Karpas-422 (cell line): ENCODE measurements around the gene MYCL. TPM values are rescaled to one million over a fixed set of nuclear protein-coding genes. Genes with fewer than 3 reads are reported as not detected.

ENCODE experiments used
- DNase-seq: peaks from one replicate; pipeline ENCODE4 v3.0.0-alpha.2; 2015
- H2AFZ ChIP-seq: fragments of 200-600 bp; sonication (generic); 2 replicates; pipeline ENCODE4 v1.6.1; 2014; ENCODE audit warnings: antibody characterized with exemption, low read length, mixed read lengths
- H3K27ac ChIP-seq: fragments of 200-600 bp; sonication (generic); 2 replicates; pipeline ENCODE4 v1.5.1; 2014; ENCODE audit warnings: mild to moderate bottlenecking, low read length, moderate library complexity
- H3K27me3 ChIP-seq: fragments of 200-600 bp; sonication (generic); 2 replicates; pipeline ENCODE4 v1.6.1; 2014; ENCODE audit warnings: low read length, mixed read lengths
- H3K36me3 ChIP-seq: fragments of 200-600 bp; sonication (generic); 2 replicates; pipeline ENCODE4 v1.6.1; 2014; ENCODE audit warnings: low read length, mixed read lengths; ENCODE audit not compliant: insufficient read depth
- H3K4me1 ChIP-seq: fragments of 200-600 bp; sonication (generic); 2 replicates; pipeline ENCODE4 v1.6.1; 2014; ENCODE audit warnings: mild to moderate bottlenecking, low read length, mixed read lengths
- H3K4me2 ChIP-seq: fragments of 200-600 bp; sonication (generic); 2 replicates; pipeline ENCODE4 v1.6.1; 2014; ENCODE audit warnings: low read length, low read depth, mild to moderate bottlenecking; ENCODE audit not compliant: poor library complexity, severe bottlenecking
- H3K4me3 ChIP-seq: fragments of 200-600 bp; sonication (generic); 2 replicates; pipeline ENCODE4 v1.5.1; 2014; ENCODE audit warnings: mild to moderate bottlenecking, antibody characterized with exemption, low read length, mixed read lengths
- H3K79me2 ChIP-seq: fragments of 200-600 bp; sonication (generic); 2 replicates; pipeline ENCODE4 v1.6.1; 2014; ENCODE audit warnings: mild to moderate bottlenecking, low read length, mixed read lengths
- H3K9ac ChIP-seq: fragments of 200-600 bp; sonication (generic); 2 replicates; pipeline ENCODE4 v1.6.0; 2014; ENCODE audit warnings: low read length
- H3K9me2 ChIP-seq: fragments of 200-600 bp; sonication (generic), shearing (Covaris generic); replicated peaks from 2 replicates; pipeline ENCODE4 v1.6.0; 2014; ENCODE audit warnings: mild to moderate bottlenecking, low read length, moderate library complexity; ENCODE audit not compliant: insufficient read depth
- H3K9me3 ChIP-seq: fragments of 300-700, 200-600 bp; sonication (generic); 2 replicates; pipeline ENCODE4 v1.6.1; 2014; ENCODE audit warnings: low read length, mixed read lengths
- H4K20me1 ChIP-seq: fragments of 200-600 bp; sonication (generic); 2 replicates; pipeline ENCODE4 v1.6.1; 2014; ENCODE audit warnings: mild to moderate bottlenecking, antibody characterized with exemption, low read length, low read depth; ENCODE audit not compliant: insufficient read depth
- total RNA-seq: library from RNA; depleted of rRNA; stranded (reverse); fragments of >200 nt; shearing (Covaris generic); gene quantifications from 2 replicates; pipeline ENCODE4 v1.2.3, GENCODE V29; 2014; ENCODE audit warnings: low replicate concordance; rRNA removed

Gene MYCL
- 1.5 TPM in 2 replicates for total RNA-seq

- H2AFZ ChIP-seq: peak within 1 kb of the TSS; percentile 88; the same call in 1 of the 2 replicates
- H3K79me2 ChIP-seq: no peaks in the 10 kb centered on the region
- peak within 1 kb of the TSS; percentile 66 for H3K9ac ChIP-seq
- H3K9me3 ChIP-seq: no peaks in the 10 kb centered on the region
- H3K27ac ChIP-seq: no peak within 1 kb of the TSS
- peak within 1 kb of the TSS; percentile 94 for H3K4me2 ChIP-seq
- no peaks in the 10 kb centered on the region for H4K20me1 ChIP-seq
- no peaks in the 10 kb centered on the region for H3K36me3 ChIP-seq
- H3K27me3 ChIP-seq: no peaks in the 10 kb centered on the region; the same call in 1 of the 2 replicates
- peak within 1 kb of the TSS; percentile 77 for H3K4me3 ChIP-seq
- peaks cover 23% of the 10 kb centered on the region for H3K4me1 ChIP-seq
- peak; percentile 92 for DNase-seq
- H3K9me2 ChIP-seq: no peaks in the 10 kb centered on the region
These were observed at the start of gene MYCL for GRCh38 chr1:39901714-39902459. TSS of gene MYCL (minus strand) at chr1:39901917. CDS start at chr1:39901434, 483 bp downstream.

- Histone ChIP-seq H3K4me2 (no peak overlapping the region), H3K27ac (no peak overlapping the region), H4K20me1 (no peaks in the 10 kb centered on the region), H3K36me3 (no peaks in the 10 kb centered on the region), H3K9me3 (no peaks in the 10 kb centered on the region), H2AFZ (no peak overlapping the region), H3K79me2 (no peaks in the 10 kb centered on the region), H3K4me3 (no peak overlapping the region), H3K9ac (no peak overlapping the region), H3K27me3 (no peaks in the 10 kb centered on the region), H3K9me2 (no peaks in the 10 kb centered on the region), H3K4me1 (peaks cover 9% of the 10 kb centered on the region)
- DNase-seq: peak; percentile 55
These were observed 48.2 kb upstream of the MYCL start for GRCh38 chr1:39949891-39950290.

- Histone ChIP-seq H3K4me1 (no peaks in the 10 kb centered on the region), H3K9me2 (no peaks in the 10 kb centered on the region), H3K9me3 (no peaks in the 10 kb centered on the region), H3K27ac (no peak overlapping the region), H3K79me2 (no peaks in the 10 kb centered on the region), H3K4me2 (no peak overlapping the region), H4K20me1 (no peaks in the 10 kb centered on the region), H3K9ac (no peak overlapping the region), H3K4me3 (no peak overlapping the region), H3K27me3 (no peaks in the 10 kb centered on the region), H2AFZ (no peak overlapping the region), H3K36me3 (no peaks in the 10 kb centered on the region)
- DNase-seq: no peak
These were observed 45.5 kb upstream of the MYCL start for GRCh38 chr1:39947260-39947659.

- Histone ChIP-seq H3K4me2 (no peak overlapping the region), H3K27me3 (no peaks in the 10 kb centered on the region), H2AFZ (no peak overlapping the region), H3K9me3 (no peaks in the 10 kb centered on the region), H3K4me1 (no peaks in the 10 kb centered on the region), H3K79me2 (no peaks in the 10 kb centered on the region), H3K4me3 (no peak overlapping the region), H3K9ac (no peak overlapping the region), H3K36me3 (no peaks in the 10 kb centered on the region), H4K20me1 (no peaks in the 10 kb centered on the region), H3K27ac (no peak overlapping the region), H3K9me2 (no peaks in the 10 kb centered on the region)
- DNase-seq: no peak
These were observed 44.5 kb upstream of the MYCL start for GRCh38 chr1:39946216-39946615.

- no peaks in the 10 kb centered on the region for H3K4me1 ChIP-seq
- no peaks in the 10 kb centered on the region for H3K79me2 ChIP-seq
- H3K27me3 ChIP-seq: no peaks in the 10 kb centered on the region
- H4K20me1 ChIP-seq: no peaks in the 10 kb centered on the region
- no peak overlapping the region for H3K9ac ChIP-seq
- no peaks in the 10 kb centered on the region for H3K36me3 ChIP-seq
- no peak for DNase-seq
- no peak overlapping the region for H3K4me2 ChIP-seq
- no peak overlapping the region for H3K27ac ChIP-seq
- H3K9me3 ChIP-seq: no peaks in the 10 kb centered on the region
- H3K4me3 ChIP-seq: no peak overlapping the region
- H2AFZ ChIP-seq: no peak overlapping the region
- no peaks in the 10 kb centered on the region for H3K9me2 ChIP-seq
These were observed 42.8 kb upstream of the MYCL start for GRCh38 chr1:39944410-39945112.

GRCh38 chr1:39943471-39944290, 42.0 kb upstream of the MYCL start:
- no peak overlapping the region for H2AFZ ChIP-seq
- H3K79me2 ChIP-seq: no peaks in the 10 kb centered on the region
- DNase-seq: no peak
- H3K36me3 ChIP-seq: no peaks in the 10 kb centered on the region
- no peak overlapping the region for H3K4me3 ChIP-seq
- H3K4me2 ChIP-seq: no peak overlapping the region
- no peaks in the 10 kb centered on the region for H3K27me3 ChIP-seq
- H3K9ac ChIP-seq: no peak overlapping the region
- H3K9me2 ChIP-seq: no peaks in the 10 kb centered on the region
- H4K20me1 ChIP-seq: no peaks in the 10 kb centered on the region
- no peaks in the 10 kb centered on the region for H3K4me1 ChIP-seq
- H3K9me3 ChIP-seq: no peaks in the 10 kb centered on the region
- H3K27ac ChIP-seq: no peak overlapping the region

GRCh38 chr1:39940980-39941871, 39.5 kb upstream of the MYCL start:
- Histone ChIP-seq H2AFZ (no peak overlapping the region), H3K36me3 (no peaks in the 10 kb centered on the region), H3K9me3 (no peaks in the 10 kb centered on the region), H3K27ac (no peak overlapping the region), H3K4me2 (no peak overlapping the region), H3K4me3 (no peak overlapping the region), H3K4me1 (no peaks in the 10 kb centered on the region), H3K27me3 (no peaks in the 10 kb centered on the region), H3K9me2 (no peaks in the 10 kb centered on the region), H3K79me2 (no peaks in the 10 kb centered on the region), H3K9ac (no peak overlapping the region), H4K20me1 (no peaks in the 10 kb centered on the region)
- DNase-seq: no peak
